Mesendoderm (in vitro differentiated cells): ENCODE measurements around the gene CYP3A5.
A peak's percentile ranks its signal among the peaks of the same experiment; 100 is the strongest.

Source experiments
- DNase-seq: peaks from one replicate; pipeline ENCODE4 v3.0.0; 2013
- H2AK5ac ChIP-seq: 2 replicates; pipeline ENCODE4 v1.6.1; 2013; ENCODE audit warnings: low read length, inconsistent platforms
- H2BK120ac ChIP-seq: 2 replicates; pipeline ENCODE4 v1.6.1; 2013; ENCODE audit warnings: low read depth, mild to moderate bottlenecking, low read length, moderate library complexity, mixed read lengths
- H2BK15ac ChIP-seq: replicated peaks from 2 replicates; pipeline ENCODE4 v1.6.1; 2013; ENCODE audit warnings: low read depth, mild to moderate bottlenecking, moderate library complexity
- H2BK5ac ChIP-seq: 2 replicates; pipeline ENCODE4 v1.6.1; 2013; ENCODE audit warnings: low read length, inconsistent platforms
- H3K18ac ChIP-seq: 2 replicates; pipeline ENCODE4 v1.6.1; 2013; ENCODE audit warnings: mild to moderate bottlenecking, low read length, mixed read lengths
- H3K23ac ChIP-seq: one replicate; pipeline ENCODE4 v1.6.1; 2013; ENCODE audit warnings: low read length
- H3K27ac ChIP-seq: 2 replicates; pipeline ENCODE4 v1.5.1; 2013; ENCODE audit warnings: low read depth, mild to moderate bottlenecking, inconsistent platforms, low read length, moderate library complexity
- H3K27me3 ChIP-seq: 2 replicates; pipeline ENCODE4 v1.6.1; 2013; ENCODE audit warnings: low read length, control low read depth, mild to moderate bottlenecking, inconsistent platforms; ENCODE audit not compliant: insufficient read depth, poor library complexity
- H3K36me3 ChIP-seq: 2 replicates; pipeline ENCODE4 v1.6.1; 2013; ENCODE audit warnings: low read length, inconsistent platforms; ENCODE audit not compliant: control insufficient read depth, insufficient read depth
- H3K4ac ChIP-seq: one replicate; pipeline ENCODE4 v1.6.1; 2013; ENCODE audit warnings: low read depth, mild to moderate bottlenecking, low read length, moderate library complexity
- H3K4me1 ChIP-seq: 2 replicates; pipeline ENCODE4 v1.6.1; 2013; ENCODE audit warnings: low read depth, low read length, inconsistent platforms; ENCODE audit not compliant: control insufficient read depth
- H3K4me2 ChIP-seq: 2 replicates; pipeline ENCODE4 v1.6.1; 2013; ENCODE audit warnings: low read length
- H3K4me3 ChIP-seq: 2 replicates; pipeline ENCODE4 v1.5.1; 2013; ENCODE audit warnings: mild to moderate bottlenecking, low read length
- H3K56ac ChIP-seq: one replicate; pipeline ENCODE4 v1.6.1; 2013; ENCODE audit warnings: low read length
- H3K79me1 ChIP-seq: 2 replicates; pipeline ENCODE4 v1.6.1; 2013; ENCODE audit warnings: low read length, inconsistent platforms
- H3K79me2 ChIP-seq: 2 replicates; pipeline ENCODE4 v1.6.1; 2013; ENCODE audit warnings: mild to moderate bottlenecking, low read length; ENCODE audit not compliant: control insufficient read depth, insufficient read depth
- H3K9ac ChIP-seq: 2 replicates; pipeline ENCODE4 v1.6.1; 2013; ENCODE audit warnings: low read length, inconsistent platforms
- H4K5ac ChIP-seq: one replicate; pipeline ENCODE4 v1.6.1; 2013; ENCODE audit warnings: low read length
- H4K8ac ChIP-seq: one replicate; pipeline ENCODE4 v1.6.1; 2013; ENCODE audit warnings: low read depth, mild to moderate bottlenecking, control low read depth, low read length, moderate library complexity
- WGBS: extraction: QIAGEN DNeasy Blood & Tissue Kit; methylation state at CpG from one replicate; pipeline ENCODE4 v1.1.7; 2013; ENCODE audit warnings: low lambda C conversion rate, missing lambda C conversion rate; ENCODE audit not compliant: insufficient coverage; ENCODE audit errors: extremely low coverage; 5-methylcytosine and 5-hydroxymethylcytosine counted together

The CYP3A5 gene

GRCh38 chr7:99616359-99617191 lies 63.2 kb downstream of the CYP3A5 start, which contains the start of gene ZSCAN25:
Gene ZSCAN25 (plus strand): TSS chr7:99616946. CDS start chr7:99619607, 2,661 bp downstream.
- peak within 1 kb of the TSS; percentile 64 for H2BK120ac ChIP-seq
- H3K18ac ChIP-seq, result peak within 1 kb of the TSS; percentile 42
- peak within 1 kb of the TSS; percentile 29 for H3K23ac ChIP-seq
- H3K27me3 ChIP-seq, result no peaks in the 10 kb centered on the region
- H2BK5ac ChIP-seq, result peak within 1 kb of the TSS; percentile 83
- peak within 1 kb of the TSS; percentile 88 for H3K27ac ChIP-seq
- H4K5ac ChIP-seq, result peak within 1 kb of the TSS; percentile 21
- peak within 1 kb of the TSS; percentile 57 for H3K4ac ChIP-seq
- no peak within 1 kb of the TSS for H2AK5ac ChIP-seq
- peak within 1 kb of the TSS; percentile 30 for H4K8ac ChIP-seq
- peaks cover 5% of the 10 kb centered on the region for H3K79me2 ChIP-seq
- H3K36me3 ChIP-seq, result peaks cover 6% of the 10 kb centered on the region
- H3K4me2 ChIP-seq, result peak within 1 kb of the TSS; percentile 98
- H3K56ac ChIP-seq, result peak within 1 kb of the TSS; percentile 99
- no peaks in the 10 kb centered on the region for H3K4me1 ChIP-seq
- no CpG with 5 or more reads among the region's 60 CpGs for WGBS
- H2BK15ac ChIP-seq, result no peak within 1 kb of the TSS
- peaks cover 4% of the 10 kb centered on the region for H3K79me1 ChIP-seq
- DNase-seq, result peak; percentile 98
- H3K4me3 ChIP-seq, result peak within 1 kb of the TSS; percentile 98
- peak within 1 kb of the TSS; percentile 97 for H3K9ac ChIP-seq

- Histone ChIP-seq H3K27me3 (no peaks in the 10 kb centered on the region), H2BK120ac (no peak overlapping the region), H2BK15ac (no peak overlapping the region), H3K18ac (no peak overlapping the region), H3K23ac (no peak overlapping the region), H3K79me2 (peaks cover 5% of the 10 kb centered on the region), H3K9ac (no peak overlapping the region), H3K79me1 (peaks cover 4% of the 10 kb centered on the region), H3K56ac (no peak overlapping the region), H3K4ac (no peak overlapping the region), H2BK5ac (no peak overlapping the region), H3K36me3 (peaks cover 6% of the 10 kb centered on the region), H2AK5ac (no peak overlapping the region), H3K4me2 (no peak overlapping the region), H3K4me1 (no peaks in the 10 kb centered on the region), H3K4me3 (no peak overlapping the region), H4K8ac (no peak overlapping the region), H3K27ac (no peak overlapping the region), H4K5ac (peak overlapping the region; percentile 21)
- no CpG with 5 or more reads among the region's 5 CpGs for WGBS
- DNase-seq, result no peak
Observed at GRCh38 chr7:99615989-99616358, 63.8 kb downstream of the CYP3A5 start.

GRCh38 chr7:99614495-99614894 lies 65.3 kb downstream of the CYP3A5 start:
- Histone ChIP-seq H3K4me1 (no peaks in the 10 kb centered on the region), H3K4me2 (no peak overlapping the region), H4K8ac (no peak overlapping the region), H2BK5ac (no peak overlapping the region), H3K4me3 (no peak overlapping the region), H3K79me1 (peaks cover 4% of the 10 kb centered on the region), H3K56ac (no peak overlapping the region), H3K27ac (no peak overlapping the region), H3K18ac (no peak overlapping the region), H3K4ac (no peak overlapping the region), H3K27me3 (no peaks in the 10 kb centered on the region), H2BK15ac (no peak overlapping the region), H3K23ac (no peak overlapping the region), H3K9ac (no peak overlapping the region), H2BK120ac (no peak overlapping the region), H3K36me3 (peaks cover 3% of the 10 kb centered on the region), H4K5ac (no peak overlapping the region), H3K79me2 (peaks cover 5% of the 10 kb centered on the region), H2AK5ac (no peak overlapping the region)
- no peak for DNase-seq
- no CpG with 5 or more reads among the region's 3 CpGs for WGBS

DNA sequence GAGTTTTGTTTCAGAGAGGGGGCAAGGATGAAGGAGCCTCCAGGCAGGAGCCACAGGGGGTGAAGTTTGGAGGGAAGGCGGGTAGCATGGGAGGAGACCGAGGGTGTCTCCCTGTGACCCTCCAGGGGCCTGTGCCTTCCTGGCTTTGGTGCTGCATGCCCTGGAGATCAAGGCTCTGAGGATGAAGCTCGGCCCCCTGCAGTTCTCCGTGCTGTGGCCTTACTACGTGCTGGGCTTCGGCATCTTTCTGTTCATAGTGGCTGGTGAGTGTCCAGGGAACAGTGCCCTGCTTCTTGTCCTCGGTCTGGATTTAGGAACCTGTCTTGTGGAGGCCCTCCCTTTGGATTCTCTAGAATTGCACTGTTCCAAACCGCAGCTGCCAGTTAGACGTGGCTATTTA lies 72.2 kb downstream of the CYP3A5 start:
- no peak overlapping the region for H3K4me3 ChIP-seq
- WGBS, result no CpG with 5 or more reads among the region's 9 CpGs
- no peak overlapping the region for H3K18ac ChIP-seq
- no peak overlapping the region for H2BK15ac ChIP-seq
- no peak overlapping the region for H3K4ac ChIP-seq
- no peak for DNase-seq
- H4K5ac ChIP-seq, result no peak overlapping the region
- H3K27ac ChIP-seq, result no peak overlapping the region
- no peak overlapping the region for H3K9ac ChIP-seq
- H3K4me2 ChIP-seq, result no peak overlapping the region
- no peaks in the 10 kb centered on the region for H3K79me1 ChIP-seq
- H3K27me3 ChIP-seq, result no peaks in the 10 kb centered on the region
- H3K56ac ChIP-seq, result no peak overlapping the region
- H2BK5ac ChIP-seq, result no peak overlapping the region
- no peaks in the 10 kb centered on the region for H3K79me2 ChIP-seq
- no peak overlapping the region for H2AK5ac ChIP-seq
- no peak overlapping the region for H2BK120ac ChIP-seq
- no peak overlapping the region for H4K8ac ChIP-seq
- no peaks in the 10 kb centered on the region for H3K36me3 ChIP-seq
- no peaks in the 10 kb centered on the region for H3K4me1 ChIP-seq
- H3K23ac ChIP-seq, result no peak overlapping the region

DNA sequence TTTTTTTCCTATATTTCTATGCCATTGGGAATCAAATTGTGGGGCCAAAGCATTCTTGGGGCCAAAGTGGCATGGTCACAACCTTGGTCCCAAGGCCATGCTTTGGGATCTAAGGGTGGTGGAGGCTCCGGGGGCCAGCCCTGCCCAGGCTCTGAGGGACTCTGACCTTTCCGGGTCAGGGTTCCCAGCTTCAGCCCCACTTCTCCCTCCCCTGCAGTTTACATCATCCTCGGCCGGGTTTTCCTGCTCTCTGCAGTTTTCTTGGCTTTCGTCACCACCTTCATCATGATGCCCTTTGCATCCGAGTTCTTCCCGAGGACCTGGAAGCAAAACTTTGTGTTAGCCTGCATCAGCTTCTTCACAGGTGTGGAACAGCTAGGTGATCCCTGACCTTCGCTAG lies 73.3 kb downstream of the CYP3A5 start:
- no peak overlapping the region for H3K4ac ChIP-seq
- H3K79me2 ChIP-seq, result no peaks in the 10 kb centered on the region
- no peak overlapping the region for H4K5ac ChIP-seq
- no peak overlapping the region for H3K9ac ChIP-seq
- H3K4me3 ChIP-seq, result no peak overlapping the region
- H3K18ac ChIP-seq, result no peak overlapping the region
- no peak overlapping the region for H3K4me2 ChIP-seq
- no peak for DNase-seq
- no peaks in the 10 kb centered on the region for H3K4me1 ChIP-seq
- H3K23ac ChIP-seq, result no peak overlapping the region
- no peak overlapping the region for H2BK15ac ChIP-seq
- no peak overlapping the region for H2AK5ac ChIP-seq
- H2BK120ac ChIP-seq, result no peak overlapping the region
- no peaks in the 10 kb centered on the region for H3K27me3 ChIP-seq
- no peak overlapping the region for H3K27ac ChIP-seq
- H3K79me1 ChIP-seq, result no peaks in the 10 kb centered on the region
- WGBS, result no CpG with 5 or more reads among the region's 8 CpGs
- H2BK5ac ChIP-seq, result no peak overlapping the region
- no peak overlapping the region for H3K56ac ChIP-seq
- no peak overlapping the region for H4K8ac ChIP-seq
- no peaks in the 10 kb centered on the region for H3K36me3 ChIP-seq
